ENCODE data around the gene SCAF1. TPM values are rescaled to one million over a fixed set of nuclear protein-coding genes. Genes with fewer than 3 reads are reported as not detected.
A peak's percentile ranks its signal among the peaks of the same experiment; 100 is the strongest.
"Not testable (repeated sequence)": the region's sequence is repeated elsewhere in the genome, so short reads cannot be mapped to it uniquely, and the experiment has no call there.

The SCAF1 gene
- polyA plus RNA-seq, 3 donors: 0.39 to 7.5 (median 0.68) TPM

DNA sequence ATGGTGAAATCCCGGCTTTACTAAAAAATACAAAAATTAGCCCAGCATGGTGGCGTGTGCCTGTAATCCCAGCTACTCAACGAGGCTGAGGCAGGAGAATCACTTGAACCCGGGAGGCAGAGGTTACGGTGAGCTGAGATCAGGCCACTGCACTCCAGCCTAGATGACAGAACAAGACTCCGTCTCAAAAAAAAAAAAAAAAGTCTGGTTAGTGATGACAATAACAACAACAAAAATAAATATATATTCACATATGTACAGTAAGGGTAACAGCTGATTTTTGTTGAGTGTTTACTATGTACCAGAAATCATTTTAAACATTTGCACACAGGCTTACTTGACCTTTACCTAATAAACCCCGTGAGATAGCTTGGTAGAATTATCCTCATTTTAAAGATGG is 25.1 kb upstream of the SCAF1 start:
- Histone ChIP-seq H3K4me1 (ENCODE audit: control insufficient read depth in 1 of 2, insufficient read depth in 2 of 2, low read length in 2 of 2) (peaks cover 5 to 18% of the 10 kb centered on the region in 2 donors), H3K27ac (ENCODE audit: low read depth in 1 of 2, low read length in 2 of 2) (no peak overlapping the region), H3K4me3 (replicated peaks in 1 of 3; ENCODE audit: low read depth in 2 of 3, low read length in 3 of 3) (no peak overlapping the region), H3K36me3 (replicated peaks in 1 of 2; ENCODE audit: control insufficient read depth in 1 of 2, insufficient read depth in 2 of 2, low read length in 2 of 2) (peaks cover 68 to 82% of the 10 kb centered on the region in 2 donors), H4K20me1 (ENCODE audit: insufficient read depth, low read length) (peaks cover 77% of the 10 kb centered on the region), H3K9me3 (replicated peaks in 1 of 2; ENCODE audit: control insufficient read depth in 1 of 2, insufficient read depth in 1 of 2, low read length in 2 of 2) (no peaks in the 10 kb centered on the region), H3K79me2 (ENCODE audit: insufficient read depth, low read length) (peaks cover 31% of the 10 kb centered on the region), H3K27me3 (ENCODE audit: control insufficient read depth in 2 of 2, insufficient read depth in 2 of 2, low read length in 2 of 2) (no peaks in the 10 kb centered on the region), H3K4me2 (replicated peaks; ENCODE audit: extremely low read depth, low read length, poor library complexity, severe bottlenecking) (no peak overlapping the region), H2AFZ (ENCODE audit: insufficient read depth, low read depth, low read length, poor library complexity, severe bottlenecking) (no peak overlapping the region), H3K9ac (ENCODE audit: insufficient read depth, low read length, poor library complexity, severe bottlenecking) (no peak overlapping the region)
- DNase-seq: no peak
- Mint-ChIP-seq H3K9me3 (peaks cover 0 to 6% (median 0%) of the 10 kb centered on the region in 7 donors), H3K4me3 (no peak overlapping the region), H3K27ac (peak overlapping the region in 1 of 7 donors; percentile 48), H3K36me3 (peaks cover 54 to 86% of the 10 kb centered on the region in 2 donors), H3K27me3 (ENCODE audit: low read depth in 3 of 3) (no peaks in the 10 kb centered on the region), H3K4me1 (peaks cover 17% of the 10 kb centered on the region)
- intact Hi-C loops (cut with micrococcal nuclease): no loop called here
- WGBS (ENCODE audit: insufficient coverage): 94% methylated on average over 4 of the region's 7 CpGs
- TF ChIP-seq, protein P1, sequence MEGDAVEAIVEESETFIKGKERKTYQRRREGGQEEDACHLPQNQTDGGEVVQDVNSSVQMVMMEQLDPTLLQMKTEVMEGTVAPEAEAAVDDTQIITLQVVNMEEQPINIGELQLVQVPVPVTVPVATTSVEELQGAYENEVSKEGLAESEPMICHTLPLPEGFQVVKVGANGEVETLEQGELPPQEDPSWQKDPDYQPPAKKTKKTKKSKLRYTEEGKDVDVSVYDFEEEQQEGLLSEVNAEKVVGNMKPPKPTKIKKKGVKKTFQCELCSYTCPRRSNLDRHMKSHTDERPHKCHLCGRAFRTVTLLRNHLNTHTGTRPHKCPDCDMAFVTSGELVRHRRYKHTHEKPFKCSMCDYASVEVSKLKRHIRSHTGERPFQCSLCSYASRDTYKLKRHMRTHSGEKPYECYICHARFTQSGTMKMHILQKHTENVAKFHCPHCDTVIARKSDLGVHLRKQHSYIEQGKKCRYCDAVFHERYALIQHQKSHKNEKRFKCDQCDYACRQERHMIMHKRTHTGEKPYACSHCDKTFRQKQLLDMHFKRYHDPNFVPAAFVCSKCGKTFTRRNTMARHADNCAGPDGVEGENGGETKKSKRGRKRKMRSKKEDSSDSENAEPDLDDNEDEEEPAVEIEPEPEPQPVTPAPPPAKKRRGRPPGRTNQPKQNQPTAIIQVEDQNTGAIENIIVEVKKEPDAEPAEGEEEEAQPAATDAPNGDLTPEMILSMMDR (IDR thresholded peaks at IDR 0.05): no peak

DNA sequence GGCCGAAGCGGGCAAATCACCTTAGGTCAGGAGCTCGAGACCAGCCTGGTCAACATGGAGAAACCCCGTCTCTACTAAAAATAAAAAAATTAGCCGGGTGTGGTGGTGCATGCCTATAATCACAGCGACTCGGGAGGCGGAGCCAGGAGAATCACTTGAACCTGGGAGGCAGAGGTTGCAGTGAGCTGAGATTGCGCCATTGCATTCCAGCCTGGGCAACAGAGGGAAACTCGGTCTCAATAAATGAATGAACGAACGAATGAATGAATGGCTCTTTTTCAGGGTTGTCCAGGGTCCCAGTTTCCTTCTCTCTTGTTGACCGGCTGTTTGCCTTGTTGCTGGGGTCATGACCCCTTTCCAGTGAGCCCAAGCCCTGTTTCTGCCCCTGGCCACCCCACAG is 24.1 kb upstream of the SCAF1 start:
- H3K9me3 Mint-ChIP-seq; DNase-seq; H3K27me3 Mint-ChIP-seq (ENCODE audit: low read depth in 3 of 3); H3K4me3 ChIP-seq (replicated peaks in 1 of 3; ENCODE audit: low read depth in 2 of 3, low read length in 3 of 3); H3K4me3 Mint-ChIP-seq; H3K27ac ChIP-seq (ENCODE audit: low read depth in 1 of 2, low read length in 2 of 2); H3K27me3 ChIP-seq (ENCODE audit: control insufficient read depth in 2 of 2, insufficient read depth in 2 of 2, low read length in 2 of 2); H2AFZ ChIP-seq (ENCODE audit: insufficient read depth, low read depth, low read length, poor library complexity, severe bottlenecking); H3K9ac ChIP-seq (ENCODE audit: insufficient read depth, low read length, poor library complexity, severe bottlenecking); H3K4me2 ChIP-seq (replicated peaks; ENCODE audit: extremely low read depth, low read length, poor library complexity, severe bottlenecking); H3K4me1 ChIP-seq (ENCODE audit: control insufficient read depth in 1 of 2, insufficient read depth in 2 of 2, low read length in 2 of 2); intact Hi-C loops (cut with micrococcal nuclease); H3K9me3 ChIP-seq (replicated peaks in 1 of 2; ENCODE audit: control insufficient read depth in 1 of 2, insufficient read depth in 1 of 2, low read length in 2 of 2): not testable (repeated sequence)
- peaks cover 72 to 87% of the 10 kb centered on the region in 2 donors for H3K36me3 ChIP-seq (replicated peaks in 1 of 2; ENCODE audit: control insufficient read depth in 1 of 2, insufficient read depth in 2 of 2, low read length in 2 of 2)
- H3K4me1 Mint-ChIP-seq: peaks cover 10% of the 10 kb centered on the region
- WGBS (ENCODE audit: insufficient coverage): 94% methylated on average over 10 of the region's 13 CpGs
- peak overlapping the region in 3 of 7 donors; percentile 11 to 64 (median 50) for H3K27ac Mint-ChIP-seq
- peaks cover 70% of the 10 kb centered on the region for H4K20me1 ChIP-seq (ENCODE audit: insufficient read depth, low read length)
- H3K36me3 Mint-ChIP-seq: peaks cover 55 to 91% of the 10 kb centered on the region in 2 donors
- peaks cover 21% of the 10 kb centered on the region for H3K79me2 ChIP-seq (ENCODE audit: insufficient read depth, low read length)

Data from CD14-positive monocyte (primary cell).